T-cell (primary cell): Measurements from ENCODE around the gene PRTG. TPM values are rescaled to one million over a fixed set of nuclear protein-coding genes. Genes with fewer than 3 reads are reported as not detected.
"Not testable (repeated sequence)": the region's sequence is repeated elsewhere in the genome, so short reads cannot be mapped to it uniquely, and the experiment has no call there.

Source experiments
- ATAC-seq, 4 experiments: fragments of 200-7000 bp in 3 of 4; fragments of 150-1000 bp in 1 of 4; cut with Tn5 transposase; replicated peaks in 1 of 4; 1 replicate in 3 of 4; 2 replicates in 1 of 4; pipeline ENCODE4 v1.10.0; 2021; ENCODE audit warnings: moderate library complexity in 3 of 4, mild to moderate bottlenecking in 2 of 4, moderate number of reproducible peaks in 1 of 4
- CTCF ChIA-PET, 2 donors: fragments of 300-600 bp; sonication (Branson Sonifier 250); formaldehyde crosslinking; loops; one replicate each; lab custom pipeline; 2022; ENCODE audit warnings: antibody characterized with exemption in 2 of 2; lab: Charles Lee
- POLR2A ChIA-PET, 2 donors: fragments of 300-600 bp; sonication (Branson Sonifier 250); formaldehyde crosslinking; loops; one replicate each; lab custom pipeline; 2022; ENCODE audit warnings: antibody characterized with exemption in 2 of 2; lab: Charles Lee
- DNase-seq, 35 experiments: peaks; one replicate each; pipeline versions ENCODE4 v3.0.0 to v3.0.0-alpha.2; 2013 to 2023
- H3K27ac ChIP-seq: one replicate; pipeline ENCODE4 v1.5.1; 2013; ENCODE audit warnings: low read length
- H3K27me3 ChIP-seq, 2 experiments: replicated peaks in 1 of 2; 1 replicate in 1 of 2; 2 replicates in 1 of 2; pipeline versions ENCODE4 v1.6.1 to v1.7.0; 2013; ENCODE audit warnings: low read length in 1 of 2, mixed read lengths in 1 of 2; ENCODE audit not compliant: control insufficient read depth in 2 of 2, insufficient read depth in 2 of 2; ENCODE audit errors: extremely low read depth in 1 of 2
- H3K36me3 ChIP-seq, 2 donors: 1 replicate in 1 of 2; 2 replicates in 1 of 2; pipeline versions ENCODE4 v1.6.1 to v1.7.0; 2013; ENCODE audit warnings: low read length in 1 of 2; ENCODE audit not compliant: control insufficient read depth in 2 of 2, insufficient read depth in 1 of 2; ENCODE audit errors: extremely low read depth in 1 of 2
- H3K4me1 ChIP-seq, 2 experiments: 1 replicate in 1 of 2; 2 replicates in 1 of 2; pipeline versions ENCODE4 v1.6.1 to v1.7.0; 2013; ENCODE audit warnings: low read length in 2 of 2, mixed read lengths in 1 of 2; ENCODE audit not compliant: insufficient read depth in 2 of 2, control insufficient read depth in 1 of 2; ENCODE audit errors: extremely low read depth in 1 of 2
- H3K4me3 ChIP-seq, 2 donors: 1 replicate in 1 of 2; 2 replicates in 1 of 2; pipeline versions ENCODE4 v1.5.1 to v1.7.0; 2013; ENCODE audit warnings: mild to moderate bottlenecking in 2 of 2, low read length in 1 of 2, moderate library complexity in 1 of 2; ENCODE audit not compliant: control insufficient read depth in 1 of 2; ENCODE audit errors: extremely low read depth in 1 of 2
- H3K9me3 ChIP-seq: 2 replicates; pipeline ENCODE4 v1.7.0; 2013
- H3K27ac Mint-ChIP-seq, 2 donors: one replicate each; pipeline ENCODE4 v1.8.0; 2020 to 2021; ENCODE audit warnings: mild to moderate bottlenecking in 2 of 2, mixed read lengths in 2 of 2
- H3K27me3 Mint-ChIP-seq, 2 donors: one replicate each; pipeline ENCODE4 v1.8.0; 2021 to 2022; ENCODE audit warnings: mixed read lengths in 2 of 2
- H3K36me3 Mint-ChIP-seq: one replicate; pipeline ENCODE4 v1.8.0; 2021; ENCODE audit warnings: mixed read lengths
- H3K4me1 Mint-ChIP-seq, 3 donors: one replicate each; pipeline ENCODE4 v1.8.0; 2020 to 2022; ENCODE audit warnings: mixed read lengths in 3 of 3, mild to moderate bottlenecking in 1 of 3
- H3K4me3 Mint-ChIP-seq, 3 donors: one replicate each; pipeline ENCODE4 v1.8.0; 2020 to 2022; ENCODE audit warnings: mild to moderate bottlenecking in 3 of 3, mixed read lengths in 3 of 3, moderate library complexity in 3 of 3
- H3K9me3 Mint-ChIP-seq, 3 donors: one replicate each; pipeline ENCODE4 v1.8.0; 2020 to 2022; ENCODE audit warnings: mixed read lengths in 3 of 3
- WGBS: methylation state at CpG from one replicate; pipeline ENCODE4 v1.1.5; 2013; ENCODE audit warnings: missing lambda C conversion rate; ENCODE audit not compliant: insufficient coverage; 5-methylcytosine and 5-hydroxymethylcytosine counted together
- total RNA-seq, 35 experiments: library from RNA in 6 of 35; stranded (reverse) in 6 of 35; fragments of 120-200 nt in 1 of 35; gene quantifications; one replicate each; pipeline versions ENCODE4 v1.2.1 to v1.2.4 and lab custom pipeline; 2013 to 2026

The PRTG gene
- total RNA-seq, 5 donors from 2014 or later (not counting 1 experiment from before 2014, with no cell fraction given) = 0.06 to 0.16 (median 0.09) TPM; not detected in 2

- H3K9me3 Mint-ChIP-seq = no peaks in the 10 kb centered on the region
- no peak overlapping the region for H3K27ac ChIP-seq
- H3K4me1 Mint-ChIP-seq = no peaks in the 10 kb centered on the region
- peaks cover 0 to 3% of the 10 kb centered on the region in 2 experiments for H3K27me3 ChIP-seq
- H3K4me3 Mint-ChIP-seq = no peak overlapping the region
- CTCF ChIA-PET = no interaction called here
- no peaks in the 10 kb centered on the region for H3K36me3 ChIP-seq
- H3K27me3 Mint-ChIP-seq = peaks cover 17 to 18% of the 10 kb centered on the region in 2 donors
- H3K4me1 ChIP-seq = no peaks in the 10 kb centered on the region
- H3K27ac Mint-ChIP-seq = no peak overlapping the region
- no peaks in the 10 kb centered on the region for H3K36me3 Mint-ChIP-seq
- no peak overlapping the region for H3K4me3 ChIP-seq
- no peak for DNase-seq
- WGBS = no CpG with 5 or more reads among the region's 2 CpGs
- no peaks in the 10 kb centered on the region for H3K9me3 ChIP-seq
- ATAC-seq = no peak
- POLR2A ChIA-PET = no interaction called here
Measured at GRCh38 chr15:55734641-55735040, 8.3 kb downstream of the PRTG start.

GRCh38 chr15:55733461-55733860 is 9.5 kb downstream of the PRTG start:
- H3K9me3 Mint-ChIP-seq, ATAC-seq, DNase-seq, H3K36me3 Mint-ChIP-seq, H3K27ac ChIP-seq, H3K4me3 ChIP-seq, H3K4me1 ChIP-seq, H3K4me3 Mint-ChIP-seq, H3K36me3 ChIP-seq, H3K9me3 ChIP-seq, H3K4me1 Mint-ChIP-seq, CTCF ChIA-PET, H3K27ac Mint-ChIP-seq, H3K27me3 ChIP-seq, POLR2A ChIA-PET: not testable (repeated sequence)
- peaks cover 9 to 11% of the 10 kb centered on the region in 2 donors for H3K27me3 Mint-ChIP-seq
- WGBS = 100% methylated on average over 4 of the region's 7 CpGs

GRCh38 chr15:55721554-55722185 is 21.3 kb downstream of the PRTG start:
- no peaks in the 10 kb centered on the region for H3K36me3 Mint-ChIP-seq
- peaks cover 0 to 4% (median 0%) of the 10 kb centered on the region in 3 donors for H3K9me3 Mint-ChIP-seq
- H3K4me1 Mint-ChIP-seq = no peaks in the 10 kb centered on the region
- CTCF ChIA-PET = no interaction called here
- Histone ChIP-seq H3K9me3 (no peaks in the 10 kb centered on the region), H3K4me3 (no peak overlapping the region), H3K4me1 (no peaks in the 10 kb centered on the region), H3K36me3 (no peaks in the 10 kb centered on the region), H3K27ac (no peak overlapping the region), H3K27me3 (peaks cover 0 to 14% of the 10 kb centered on the region in 2 experiments)
- H3K27me3 Mint-ChIP-seq = peaks cover 28 to 41% of the 10 kb centered on the region in 2 donors
- DNase-seq (no peak), ATAC-seq (no peak)
- POLR2A ChIA-PET = no interaction called here
- no CpG with 5 or more reads among the region's 3 CpGs for WGBS
- no peak overlapping the region for H3K4me3 Mint-ChIP-seq
- H3K27ac Mint-ChIP-seq = no peak overlapping the region

GRCh38 chr15:55715355-55716076 is 27.4 kb downstream of the PRTG start:
- CTCF ChIA-PET = no interaction called here

GRCh38 chr15:55714064-55714463 is 28.9 kb downstream of the PRTG start:
- POLR2A ChIA-PET = interaction anchor here in 1 of 2 donors (0.8 kb wide), 1 partner anchor 345 kb away, joined by 14 read pairs; no protein-coding TSS in a partner anchor
- H3K36me3 Mint-ChIP-seq = no peaks in the 10 kb centered on the region
- H3K4me1 Mint-ChIP-seq = no peaks in the 10 kb centered on the region
- peaks cover 0 to 3% of the 10 kb centered on the region in 2 experiments for H3K4me1 ChIP-seq
- no peak overlapping the region for H3K27ac ChIP-seq
- no peaks in the 10 kb centered on the region for H3K9me3 ChIP-seq
- H3K4me3 ChIP-seq = no peak overlapping the region
- no peak overlapping the region for H3K27ac Mint-ChIP-seq
- no peak for ATAC-seq
- no peaks in the 10 kb centered on the region for H3K27me3 ChIP-seq
- DNase-seq = no peak
- CTCF ChIA-PET = interaction anchor here in 1 of 2 donors (0.6 kb wide), 1 partner anchor 31 kb away, joined by 3 read pairs; no protein-coding TSS in a partner anchor
- H3K36me3 ChIP-seq = no peaks in the 10 kb centered on the region
- H3K4me3 Mint-ChIP-seq = no peak overlapping the region
- peaks cover 4 to 15% of the 10 kb centered on the region in 2 donors for H3K27me3 Mint-ChIP-seq
- H3K9me3 Mint-ChIP-seq = no peaks in the 10 kb centered on the region
- WGBS = no CpG with 5 or more reads among the region's 2 CpGs

More at GRCh38 chr15:55715355-55716076, 27.4 kb downstream of the PRTG start:
- H3K27ac Mint-ChIP-seq = no peak overlapping the region
- DNase-seq (no peak), ATAC-seq (no peak)
- no peaks in the 10 kb centered on the region for H3K36me3 ChIP-seq
- no peaks in the 10 kb centered on the region for H3K4me1 ChIP-seq
- no CpG with 5 or more reads among the region's 6 CpGs for WGBS
- no peaks in the 10 kb centered on the region for H3K9me3 Mint-ChIP-seq
- peaks cover 0 to 3% of the 10 kb centered on the region in 2 experiments for H3K27me3 ChIP-seq
- H3K4me3 ChIP-seq = no peak overlapping the region
- no peaks in the 10 kb centered on the region for H3K36me3 Mint-ChIP-seq
- no peak overlapping the region for H3K27ac ChIP-seq
- H3K9me3 ChIP-seq = no peaks in the 10 kb centered on the region
- H3K4me1 Mint-ChIP-seq = no peaks in the 10 kb centered on the region
- peaks cover 4 to 18% of the 10 kb centered on the region in 2 donors for H3K27me3 Mint-ChIP-seq
- POLR2A ChIA-PET = no interaction called here
- no peak overlapping the region for H3K4me3 Mint-ChIP-seq

GRCh38 chr15:55712363-55712762 is 30.6 kb downstream of the PRTG start:
- H3K27me3 ChIP-seq = no peaks in the 10 kb centered on the region
- Mint-ChIP-seq H3K4me3 (no peak overlapping the region), H3K36me3 (no peaks in the 10 kb centered on the region), H3K27ac (no peak overlapping the region), H3K4me1 (no peaks in the 10 kb centered on the region), H3K27me3 (peaks cover 0 to 10% of the 10 kb centered on the region in 2 donors), H3K9me3 (no peaks in the 10 kb centered on the region)
- peaks cover 0 to 3% of the 10 kb centered on the region in 2 experiments for H3K4me1 ChIP-seq
- H3K9me3 ChIP-seq = no peaks in the 10 kb centered on the region
- DNase-seq (no peak), ATAC-seq (no peak)
- no CpG with 5 or more reads among the region's 2 CpGs for WGBS
- H3K36me3 ChIP-seq = no peaks in the 10 kb centered on the region
- ChIA-PET POLR2A (no interaction called here), CTCF (interaction anchor here in 1 of 2 donors (0.6 kb wide), 2 partner anchors 71 to 72 kb away, joined by 3 read pairs; no protein-coding TSS in a partner anchor)
- H3K4me3 ChIP-seq = no peak overlapping the region
- H3K27ac ChIP-seq = no peak overlapping the region
